SK-N-SH (cell line): ENCODE results near the gene CFAP74. TPM values are rescaled to one million over a fixed set of nuclear protein-coding genes. Genes with fewer than 3 reads are reported as not detected.

Experiments used
- CTCF ChIA-PET: fragments of 300-600, 350-600 bp; formaldehyde crosslinking; extraction: SDS; loops from one replicate; lab custom pipeline; 2021; lab: Yijun Ruan, JAX
- POLR2A ChIA-PET: fragments of 350-600 bp; sonication (Branson Sonifier 250); formaldehyde crosslinking; extraction: SDS; loops from one replicate; lab custom pipeline; 2020; ENCODE audit warnings: antibody characterized with exemption, inconsistent platforms; lab: Yijun Ruan, JAX
- DNase-seq: peaks from one replicate; pipeline ENCODE4 v3.0.0; 2012
- H2AFZ ChIP-seq: fragments of 200-600 bp; sonication (generic); 2 replicates; pipeline ENCODE4 v1.8.1; 2016; ENCODE audit warnings: antibody characterized with exemption, mild to moderate bottlenecking, low read depth
- H3F3A ChIP-seq: fragments of 200-600 bp; sonication (generic); replicated peaks from 2 replicates; pipeline ENCODE3; 2016; ENCODE audit warnings: antibody characterized with exemption, mild to moderate bottlenecking; ENCODE audit not compliant: insufficient read depth
- H3K27ac ChIP-seq, 2 experiments: fragments of 200-500 bp in 1 of 2; fragments of 200-600 bp in 1 of 2; sonication (Bioruptor generic) in 1 of 2; sonication (generic), shearing (Covaris generic) in 1 of 2; 2 replicates each; pipeline versions ENCODE4 v1.5.1 to v1.6.1; 2014 to 2016; ENCODE audit warnings: low read depth in 2 of 2, inconsistent platforms in 1 of 2, low read length in 1 of 2, mild to moderate bottlenecking in 1 of 2, mixed read lengths in 1 of 2
- H3K27me3 ChIP-seq: fragments of 200-600 bp; sonication (generic), shearing (Covaris generic); 2 replicates; pipeline ENCODE4 v1.6.1; 2016; ENCODE audit warnings: mixed run types; ENCODE audit not compliant: insufficient read depth
- H3K36me3 ChIP-seq, 2 experiments: fragments of 200-500 bp in 1 of 2; fragments of 200-600 bp in 1 of 2; sonication (Bioruptor generic) in 1 of 2; sonication (generic) in 1 of 2; replicated peaks in 1 of 2; 2 replicates each; pipeline versions ENCODE3 to v1.5.1; 2014 to 2016; ENCODE audit warnings: low read length in 1 of 2, mild to moderate bottlenecking in 1 of 2; ENCODE audit not compliant: insufficient read depth in 2 of 2, control insufficient read depth in 1 of 2
- H3K4me1 ChIP-seq, 2 experiments: fragments of 200-500 bp in 1 of 2; fragments of 200-600 bp in 1 of 2; sonication (Bioruptor generic) in 1 of 2; sonication (generic), shearing (Covaris generic) in 1 of 2; 2 replicates each; pipeline versions ENCODE4 v1.5.1 to v1.6.1; 2014 to 2016; ENCODE audit warnings: low read depth in 1 of 2, low read length in 1 of 2, mixed run types in 1 of 2; ENCODE audit not compliant: insufficient read depth in 2 of 2, control insufficient read depth in 1 of 2
- H3K4me2 ChIP-seq: fragments of 200-600 bp; sonication (generic), shearing (Covaris generic); 2 replicates; pipeline ENCODE4 v1.6.1; 2017; ENCODE audit warnings: mixed run types
- H3K4me3 ChIP-seq, 2 experiments: fragments of 200-500 bp in 1 of 2; fragments of 200-600 bp in 1 of 2; sonication (Bioruptor generic) in 1 of 2; sonication (generic), shearing (Covaris generic) in 1 of 2; 2 replicates each; pipeline versions ENCODE4 v1.5.1 to v1.8.1; 2014 to 2016; ENCODE audit warnings: low read depth in 2 of 2, inconsistent platforms in 1 of 2, low read length in 1 of 2, mild to moderate bottlenecking in 1 of 2, mixed read lengths in 1 of 2, moderate library complexity in 1 of 2
- H3K79me2 ChIP-seq: fragments of 200-600 bp; sonication (generic); 2 replicates; pipeline ENCODE4 v1.8.1; 2017; ENCODE audit warnings: mild to moderate bottlenecking; ENCODE audit not compliant: insufficient read depth
- H3K9ac ChIP-seq: fragments of 200-600 bp; sonication (generic); 2 replicates; pipeline ENCODE4 v1.6.1; 2017; ENCODE audit warnings: mixed run types
- H3K9me2 ChIP-seq: fragments of 200-600 bp; sonication (generic); 2 replicates; pipeline ENCODE4 v1.6.1; 2017; ENCODE audit warnings: mixed run types
- H3K9me3 ChIP-seq: fragments of 200-600 bp; sonication (generic); 2 replicates; pipeline ENCODE4 v1.6.1; 2017; ENCODE audit warnings: mixed run types, mild to moderate bottlenecking, moderate library complexity
- H4K20me1 ChIP-seq: fragments of 200-600 bp; sonication (generic); 2 replicates; pipeline ENCODE4 v1.6.1; 2017; ENCODE audit warnings: mild to moderate bottlenecking, mixed run types; ENCODE audit not compliant: insufficient read depth
- CTCF ChIP-seq: fragments of 200-600 bp; sonication (generic); IDR thresholded peaks from 2 replicates; pipeline ENCODE4 v1.6.1; 2017; ENCODE audit warnings: antibody characterized with exemption, mild to moderate bottlenecking, moderate library complexity
- EZH2phosphoT487 ChIP-seq: fragments of 200-600 bp; sonication (generic); IDR thresholded peaks from 2 replicates; pipeline ENCODE4 v1.6.1; 2017; ENCODE audit warnings: low read depth, mixed run types, mild to moderate bottlenecking, antibody characterized with exemption, moderate library complexity, borderline replicate concordance
- FOXJ3 ChIP-seq: sonication (generic); formaldehyde crosslinking; IDR thresholded peaks from 2 replicates; pipeline ENCODE4 v1.5.1; 2020; ENCODE audit warnings: mild to moderate bottlenecking, missing genetic modification reagents
- GATA2 ChIP-seq: sonication (generic); formaldehyde crosslinking; IDR thresholded peaks from 2 replicates; pipeline ENCODE4 v1.5.0; 2020; ENCODE audit warnings: mild to moderate bottlenecking, missing genetic modification reagents
- JUND ChIP-seq: IDR thresholded peaks from 2 replicates; pipeline ENCODE4 v1.4.0; 2012
- MXI1 ChIP-seq: IDR thresholded peaks from 2 replicates; pipeline ENCODE4 v1.6.1; 2012; ENCODE audit warnings: mild to moderate bottlenecking, low read depth, low read length, improper control_type of control experiment
- NFIC ChIP-seq: IDR thresholded peaks from 2 replicates; pipeline ENCODE4 v1.4.0; 2012; ENCODE audit warnings: borderline replicate concordance
- NRF1 ChIP-seq: IDR thresholded peaks from 2 replicates; pipeline ENCODE4 v1.6.1; 2012; ENCODE audit warnings: low read depth, mild to moderate bottlenecking, low read length
- PBX3 ChIP-seq: IDR thresholded peaks from 2 replicates; pipeline ENCODE4; 2012
- SIN3A ChIP-seq: IDR thresholded peaks from 2 replicates; pipeline ENCODE4 v1.6.1; 2012; ENCODE audit warnings: low read depth, mild to moderate bottlenecking, low read length, moderate library complexity, borderline replicate concordance
- TCF12 ChIP-seq: IDR thresholded peaks from 2 replicates; pipeline ENCODE4 v1.4.0; 2012
- USF2 ChIP-seq: fragments of 150-350 bp; IDR thresholded peaks from 2 replicates; pipeline ENCODE4 v1.6.1; 2017; ENCODE audit warnings: antibody characterized with exemption, low read length, low read depth, borderline replicate concordance
- ZBTB33 ChIP-seq: IDR thresholded peaks from 2 replicates; pipeline ENCODE4 v1.4.0; 2012; ENCODE audit warnings: low read depth, borderline replicate concordance
- WGBS: methylation state at CpG from one replicate; pipeline ENCODE4 v1.1.6; 2017; ENCODE audit warnings: low lambda C conversion rate; 5-methylcytosine and 5-hydroxymethylcytosine counted together
- polyA plus RNA-seq, 3 experiments: library from polyadenylated mRNA; depleted of rRNA; stranded (reverse); fragments of >200 nt; gene quantifications; 2 replicates each; pipeline ENCODE4 v1.2.3, GENCODE V29; 2012

The CFAP74 gene
- polyA plus RNA-seq, 1 of the 3 experiments (the other 2 are of a cell fraction), result not detected

- Histone ChIP-seq H3K79me2 (no peaks in the 10 kb centered on the region), H3K9me3 (no peaks in the 10 kb centered on the region), H3K4me2 (no peak overlapping the region), H4K20me1 (no peaks in the 10 kb centered on the region), H3K27me3 (no peaks in the 10 kb centered on the region), H2AFZ (no peak overlapping the region), H3K27ac (no peak overlapping the region), H3K4me3 (no peak overlapping the region), H3K4me1 (no peaks in the 10 kb centered on the region), H3K9me2 (no peaks in the 10 kb centered on the region), H3K36me3 (no peaks in the 10 kb centered on the region), H3K9ac (no peak overlapping the region), H3F3A (no peaks in the 10 kb centered on the region)
- TF ChIP-seq NRF1 (no peak), SIN3A (no peak), PBX3 (no peak), MXI1 (no peak), ZBTB33 (no peak)
- no peak for DNase-seq
- ChIA-PET CTCF (no interaction called here), POLR2A (no interaction called here)
- WGBS, result 85% methylated on average over 11 of the region's 21 CpGs
Observed at GRCh38 chr1:1971688-1972087, 31.9 kb downstream of the CFAP74 start.

- Histone ChIP-seq H3K9me2 (no peaks in the 10 kb centered on the region), H3F3A (no peaks in the 10 kb centered on the region), H3K79me2 (no peaks in the 10 kb centered on the region), H3K36me3 (no peaks in the 10 kb centered on the region), H3K9me3 (no peaks in the 10 kb centered on the region), H2AFZ (no peak overlapping the region), H3K4me1 (no peaks in the 10 kb centered on the region), H4K20me1 (no peaks in the 10 kb centered on the region), H3K9ac (no peak overlapping the region), H3K4me2 (no peak overlapping the region), H3K27me3 (no peaks in the 10 kb centered on the region), H3K4me3 (no peak overlapping the region), H3K27ac (no peak overlapping the region)
- TF ChIP-seq GATA2 (CRISPR knock-in tag) (no peak), NFIC (no peak), FOXJ3 (CRISPR knock-in tag) (no peak), ZBTB33 (no peak), USF2 (no peak), CTCF (no peak), PBX3 (no peak), JUND (no peak), TCF12 (no peak), EZH2phosphoT487 (no peak)
- CTCF ChIA-PET, result interaction anchor here (3.4 to 6.7 kb wide), 2 partner anchors 11 to 74 kb away, joined by 20 to 50 read pairs; no protein-coding TSS in a partner anchor
- DNase-seq, result no peak
- POLR2A ChIA-PET, result no interaction called here
- WGBS, result 74% methylated on average over 17 of the region's 17 CpGs
Observed at GRCh38 chr1:1971017-1971416, 32.6 kb downstream of the CFAP74 start.
